SKM-1 (cell line): ENCODE data around the gene SLC27A2.

Source experiments
- DNase-seq: peaks from one replicate; lab custom pipeline; 2025; ENCODE audit not compliant: unreplicated experiment; lab: John Stamatoyannopoulos, UW

SLC27A2 gene

GRCh38 chr15:50190166-50190570 is 8.2 kb downstream of the SLC27A2 start:
- no peak for DNase-seq

GRCh38 chr15:50190723-50191122 is 8.7 kb downstream of the SLC27A2 start:
- no peak for DNase-seq

GRCh38 chr15:50192164-50192563 is 10.2 kb downstream of the SLC27A2 start:
- no peak for DNase-seq

GRCh38 chr15:50192926-50193620 is 11.1 kb downstream of the SLC27A2 start:
- DNase-seq: no peak

GRCh38 chr15:50202003-50202402 is 20.0 kb downstream of the SLC27A2 start:
- DNase-seq: no peak

DNA sequence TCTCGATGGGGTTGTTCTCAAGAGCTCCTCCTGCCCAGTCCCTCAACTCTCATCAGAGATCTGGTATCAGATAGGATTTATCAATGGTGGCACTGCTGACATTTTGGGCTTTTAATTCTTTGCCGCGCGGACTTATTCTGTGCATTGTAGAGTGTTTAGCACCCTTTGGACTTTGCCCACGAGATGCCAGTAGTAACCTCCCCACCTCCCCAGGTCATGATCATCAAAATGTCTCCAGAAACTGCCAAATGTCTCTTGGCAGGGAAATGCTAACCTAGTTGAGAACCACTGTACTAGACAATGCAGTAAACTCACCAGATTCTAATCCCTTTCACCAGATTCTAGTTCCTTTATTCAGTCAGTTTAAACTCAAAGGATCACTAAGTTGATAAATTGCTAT is 24.0 kb downstream of the SLC27A2 start:
- DNase-seq: no peak

DNA sequence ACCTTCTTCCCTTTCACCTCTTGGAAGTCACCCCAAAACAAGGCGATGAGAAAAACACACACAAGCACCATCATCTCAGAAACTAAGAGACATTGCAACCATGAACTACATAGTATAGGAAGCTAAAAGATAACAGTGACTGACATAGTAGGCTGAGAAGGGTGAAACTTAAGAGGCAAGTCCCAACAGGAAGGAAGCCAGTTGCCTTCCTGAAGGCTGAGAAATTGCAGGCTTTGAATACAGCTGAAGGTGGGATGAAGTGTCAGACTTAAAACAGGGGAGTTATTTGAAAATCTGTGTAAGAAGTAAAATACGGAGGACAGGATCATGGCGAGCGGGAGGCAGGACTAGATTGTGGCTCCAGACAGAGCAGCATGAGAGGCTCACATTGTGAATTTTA is 27.8 kb downstream of the SLC27A2 start:
- DNase-seq: no peak

GRCh38 chr15:50210462-50211157 is 28.6 kb downstream of the SLC27A2 start:
- DNase-seq: no peak

GRCh38 chr15:50218291-50218690 is 36.3 kb downstream of the SLC27A2 start:
- no peak for DNase-seq

GRCh38 chr15:50218691-50219090 is 36.7 kb downstream of the SLC27A2 start:
- DNase-seq: no peak

DNA sequence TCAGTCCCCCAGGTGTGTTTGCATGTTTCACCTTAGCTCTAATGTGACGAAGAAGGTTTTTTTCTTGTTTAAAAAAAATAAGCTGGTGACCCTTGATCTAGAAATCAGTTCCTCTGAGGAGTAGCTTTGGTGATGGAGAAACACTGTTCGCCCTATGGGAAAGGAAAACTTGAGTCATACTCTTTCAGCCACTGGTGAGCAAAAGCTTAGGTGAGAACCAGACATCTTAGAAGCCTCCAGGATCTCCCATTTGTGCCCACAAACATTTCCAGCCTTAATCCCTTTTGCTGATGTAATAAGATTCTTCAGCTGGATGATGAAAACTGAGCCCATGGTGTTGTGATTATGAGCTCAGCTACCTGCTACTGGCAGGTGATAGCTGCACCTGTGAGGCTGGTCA is 37.8 kb downstream of the SLC27A2 start:
- DNase-seq: no peak

DNA sequence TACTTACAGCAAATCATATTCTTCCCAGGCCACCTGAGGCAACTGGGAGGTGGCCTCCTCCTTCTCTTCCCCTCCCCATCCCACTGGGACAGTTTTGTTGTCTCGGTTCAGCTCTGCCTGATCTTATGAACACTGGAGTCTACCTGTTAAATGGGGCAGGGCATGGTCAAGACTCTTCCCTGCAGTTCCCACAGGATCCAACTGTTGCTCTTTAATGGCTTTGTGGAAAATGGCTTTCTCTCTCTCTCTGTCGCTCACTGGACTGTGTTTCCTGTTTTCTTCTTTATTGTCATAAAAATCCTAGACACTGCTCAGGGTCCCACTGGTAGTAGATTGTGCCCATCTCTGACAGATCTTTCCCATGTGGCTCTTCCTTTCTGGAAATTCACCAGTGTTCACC is 40.2 kb downstream of the SLC27A2 start:
- DNase-seq: no peak

GRCh38 chr15:50224606-50225005 is 42.6 kb downstream of the SLC27A2 start:
- no peak for DNase-seq

GRCh38 chr15:50225057-50225456 is 43.1 kb downstream of the SLC27A2 start:
- DNase-seq: no peak

DNA sequence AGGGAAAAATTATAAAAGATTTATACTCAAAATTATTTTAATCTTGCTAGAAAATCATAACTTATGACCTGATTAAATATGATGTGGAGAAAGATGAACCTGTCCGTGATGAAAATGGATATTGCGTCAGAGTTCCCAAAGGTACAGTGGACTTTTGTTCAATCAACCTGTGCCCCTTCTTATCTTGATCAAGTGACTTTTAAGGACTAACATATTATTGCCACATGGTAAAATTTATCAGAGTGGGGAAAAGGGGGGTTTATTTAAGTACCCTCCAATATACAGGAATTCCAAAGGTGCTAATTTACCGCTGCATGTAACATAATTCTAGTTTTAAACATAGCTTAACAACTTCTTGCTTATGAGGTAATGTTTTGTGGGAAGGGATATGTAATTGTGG is 43.9 kb downstream of the SLC27A2 start:
- DNase-seq: no peak

DNA sequence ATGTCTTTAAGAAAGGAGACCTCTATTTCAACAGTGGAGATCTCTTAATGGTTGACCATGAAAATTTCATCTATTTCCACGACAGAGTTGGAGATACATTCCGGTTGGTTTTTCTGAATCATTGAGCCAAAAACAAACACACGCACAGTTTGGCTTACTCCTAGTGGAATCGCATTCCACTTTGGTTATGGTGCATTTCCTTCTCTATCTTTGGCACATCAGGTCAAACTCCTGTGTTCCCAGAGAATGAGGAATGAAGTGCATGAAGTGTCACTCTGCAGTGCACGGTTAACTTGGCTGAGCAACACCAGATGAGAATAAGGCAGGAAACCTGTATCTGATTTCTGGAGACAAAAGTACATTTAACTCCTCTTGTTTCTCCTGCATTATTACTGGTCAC is 45.1 kb downstream of the SLC27A2 start:
- DNase-seq: no peak

DNA sequence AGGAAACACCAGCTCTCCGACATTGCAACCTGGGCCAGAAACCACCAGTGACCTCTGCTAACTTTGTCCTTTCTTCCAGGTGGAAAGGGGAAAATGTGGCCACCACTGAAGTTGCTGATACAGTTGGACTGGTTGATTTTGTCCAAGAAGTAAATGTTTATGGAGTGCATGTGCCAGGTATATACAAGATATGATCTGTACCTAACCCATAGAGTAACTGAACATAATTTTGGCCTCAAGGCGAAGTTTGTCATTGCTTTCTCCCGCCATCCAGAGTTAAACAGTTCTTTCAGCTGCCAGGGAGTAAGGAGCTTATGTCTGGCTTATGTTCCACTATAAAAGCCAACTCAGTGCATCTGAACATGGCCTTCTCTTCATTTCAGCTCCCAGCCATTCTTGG is 46.9 kb downstream of the SLC27A2 start:
- no peak for DNase-seq

- no peak for DNase-seq
These were observed 47.3 kb downstream of the SLC27A2 start for GRCh38 chr15:50229336-50229735.

GRCh38 chr15:50231761-50232160 is 49.8 kb downstream of the SLC27A2 start:
- DNase-seq: no peak

DNA sequence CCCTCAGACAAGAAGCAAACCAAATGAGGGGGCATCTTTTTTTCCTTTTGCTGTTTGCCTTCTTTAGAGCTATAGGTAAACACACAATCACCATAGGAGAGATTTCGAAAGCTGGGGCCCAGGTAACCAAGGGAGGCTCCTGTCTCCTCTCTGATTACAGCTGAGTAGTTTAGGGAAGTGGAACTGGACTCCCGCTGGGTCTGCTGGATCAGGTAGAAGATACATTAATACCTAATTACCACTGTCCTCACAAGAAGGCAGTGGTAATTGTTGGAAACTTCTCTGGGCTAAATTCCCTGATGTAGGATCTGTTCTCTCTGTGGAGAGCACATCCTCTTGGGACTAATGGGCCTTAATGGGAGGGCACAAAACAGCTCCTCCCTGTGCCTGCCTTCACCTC is 50.8 kb downstream of the SLC27A2 start:
- no peak for DNase-seq

DNA sequence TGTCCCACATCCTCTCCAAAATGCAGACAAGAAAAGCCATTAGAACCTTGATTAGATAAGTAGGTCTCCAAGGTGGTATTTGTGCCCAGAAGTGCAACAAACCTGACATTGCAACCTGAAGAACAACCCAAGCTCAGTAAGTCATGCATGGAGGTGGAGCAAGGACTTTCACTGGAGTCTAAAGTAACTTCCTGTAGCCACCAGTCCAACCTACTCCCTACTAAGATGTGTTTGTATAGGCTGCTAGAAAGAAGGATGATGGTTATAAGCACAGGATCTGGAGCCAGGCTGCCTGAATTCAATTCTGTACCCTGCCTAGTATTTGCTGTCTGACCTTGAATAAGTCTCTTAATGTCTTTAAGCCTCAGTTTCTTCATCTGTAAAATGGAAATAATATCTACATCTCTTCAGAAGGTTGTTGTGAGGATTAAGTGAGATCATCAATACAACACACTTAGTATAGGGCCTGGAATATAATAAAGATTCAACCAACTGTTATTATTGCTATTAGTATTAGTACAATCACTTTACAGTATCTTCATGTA is 51.3 kb downstream of the SLC27A2 start:
- no peak for DNase-seq

DNA sequence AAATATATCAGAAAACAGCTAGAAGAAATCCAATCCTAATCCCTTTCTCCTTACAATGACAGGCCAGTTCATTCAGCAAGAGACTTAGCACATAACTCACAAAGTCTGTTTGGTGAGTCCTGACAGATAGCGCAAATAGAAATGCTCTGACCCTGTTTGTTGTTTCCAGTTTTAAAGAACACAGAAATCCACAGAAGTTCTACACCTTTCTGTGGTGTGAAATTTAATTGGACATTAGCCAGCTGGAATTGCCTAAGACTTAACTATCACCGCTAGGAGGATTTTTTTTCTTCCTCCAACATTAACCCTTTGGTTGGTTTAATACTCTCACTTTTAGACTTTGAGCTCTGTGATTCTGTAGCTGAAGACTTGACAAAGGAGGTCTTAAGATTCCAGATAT is 52.8 kb downstream of the SLC27A2 start:
- no peak for DNase-seq

DNA sequence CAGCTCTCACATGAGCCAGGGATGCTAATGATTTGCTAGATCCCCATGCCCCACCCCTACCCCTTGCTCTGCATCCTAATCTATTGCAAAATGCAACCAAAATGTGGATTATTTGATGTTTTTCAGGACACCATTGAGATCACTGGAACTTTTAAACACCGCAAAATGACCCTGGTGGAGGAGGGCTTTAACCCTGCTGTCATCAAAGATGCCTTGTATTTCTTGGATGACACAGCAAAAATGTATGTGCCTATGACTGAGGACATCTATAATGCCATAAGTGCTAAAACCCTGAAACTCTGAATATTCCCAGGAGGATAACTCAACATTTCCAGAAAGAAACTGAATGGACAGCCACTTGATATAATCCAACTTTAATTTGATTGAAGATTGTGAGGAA is 53.8 kb downstream of the SLC27A2 start:
- no peak for DNase-seq
